T-helper 1 cell treated with Interleukin-12 subunit alpha and Interleukin-12 subunit beta and Interleukin-4 antibody, amounts not matched to agents 30 ng/mL and 1 ng/mL, for 36 hours (primary cell): ENCODE measurements around the gene ANKRD2. TPM values are rescaled to one million over a fixed set of nuclear protein-coding genes. Genes with fewer than 3 reads are reported as not detected.

Source experiments
- intact Hi-C: fragments of 100-400 bp; cut with micrococcal nuclease; formaldehyde crosslinking; loops from one replicate; pipeline ENCODE4 v1.15.1; 2024
- total RNA-seq: library from RNA; stranded (reverse); gene quantifications from 2 replicates; pipeline ENCODE4 v1.2.3, GENCODE V29; 2022

ANKRD2 gene
- total RNA-seq, 1 donor from 2014 or later, result not detected

GRCh38 chr10:97590748-97591495 is 18.3 kb downstream of the ANKRD2 start:
- intact Hi-C loops, result no loop called here

- intact Hi-C loops, result no loop called here
Observed at GRCh38 chr10:97593421-97593820, 20.8 kb downstream of the ANKRD2 start.

- intact Hi-C loops, result no loop called here
Observed at GRCh38 chr10:97596101-97597082, 23.8 kb downstream of the ANKRD2 start.

GRCh38 chr10:97597778-97598177 is 25.2 kb downstream of the ANKRD2 start:
- intact Hi-C loops, result no loop called here

GRCh38 chr10:97598407-97599271 is 26.1 kb downstream of the ANKRD2 start:
- intact Hi-C loops, result no loop called here

- intact Hi-C loops, result no loop called here
Observed at GRCh38 chr10:97599272-97599619, 26.7 kb downstream of the ANKRD2 start.

- intact Hi-C loops, result no loop called here
Observed at GRCh38 chr10:97600616-97601015, 28.0 kb downstream of the ANKRD2 start.

- intact Hi-C loops, result no loop called here
Observed at GRCh38 chr10:97601268-97602215, 29.0 kb downstream of the ANKRD2 start.

GRCh38 chr10:97607095-97607636 is 34.6 kb downstream of the ANKRD2 start:
- intact Hi-C loops, result no loop called here

- intact Hi-C loops, result no loop called here
Observed at GRCh38 chr10:97608991-97609561, 36.5 kb downstream of the ANKRD2 start.

GRCh38 chr10:97611473-97611872 is 38.9 kb downstream of the ANKRD2 start:
- intact Hi-C loops, result no loop called here

- intact Hi-C loops, result loop anchor here (1.0 kb wide), 1 partner anchor 40 kb away; the partner anchor contains the start of gene ANKRD2
Observed at GRCh38 chr10:97612386-97612785, 39.8 kb downstream of the ANKRD2 start.

GRCh38 chr10:97618285-97618684 is 45.7 kb downstream of the ANKRD2 start:
- intact Hi-C loops, result no loop called here

GRCh38 chr10:97618733-97619132 is 46.2 kb downstream of the ANKRD2 start:
- intact Hi-C loops, result no loop called here

- intact Hi-C loops, result no loop called here
Observed at GRCh38 chr10:97623277-97623676, 50.7 kb downstream of the ANKRD2 start.

GRCh38 chr10:97627731-97628130 is 55.2 kb downstream of the ANKRD2 start:
- intact Hi-C loops, result no loop called here

GRCh38 chr10:97628228-97628627 is 55.6 kb downstream of the ANKRD2 start:
- intact Hi-C loops, result no loop called here

- intact Hi-C loops, result no loop called here
Observed at GRCh38 chr10:97629289-97629688, 56.7 kb downstream of the ANKRD2 start.

GRCh38 chr10:97631098-97631497 is 58.5 kb downstream of the ANKRD2 start:
- intact Hi-C loops, result loop anchor here (5.0 kb wide), 1 partner anchor 1939 kb away; the partner anchor contains the start of gene TCTN3
